ELF-1 (cell line): Measurements from ENCODE around the gene XPA.
"Not testable (repeated sequence)": the region's sequence is repeated elsewhere in the genome, so short reads cannot be mapped to it uniquely, and the experiment has no call there.

ENCODE experiments used
- DNase-seq: peaks from one replicate; pipeline ENCODE4 v3.0.0-alpha.2; 2016; ENCODE audit warnings: low read depth, low spot score

Gene XPA

DNA sequence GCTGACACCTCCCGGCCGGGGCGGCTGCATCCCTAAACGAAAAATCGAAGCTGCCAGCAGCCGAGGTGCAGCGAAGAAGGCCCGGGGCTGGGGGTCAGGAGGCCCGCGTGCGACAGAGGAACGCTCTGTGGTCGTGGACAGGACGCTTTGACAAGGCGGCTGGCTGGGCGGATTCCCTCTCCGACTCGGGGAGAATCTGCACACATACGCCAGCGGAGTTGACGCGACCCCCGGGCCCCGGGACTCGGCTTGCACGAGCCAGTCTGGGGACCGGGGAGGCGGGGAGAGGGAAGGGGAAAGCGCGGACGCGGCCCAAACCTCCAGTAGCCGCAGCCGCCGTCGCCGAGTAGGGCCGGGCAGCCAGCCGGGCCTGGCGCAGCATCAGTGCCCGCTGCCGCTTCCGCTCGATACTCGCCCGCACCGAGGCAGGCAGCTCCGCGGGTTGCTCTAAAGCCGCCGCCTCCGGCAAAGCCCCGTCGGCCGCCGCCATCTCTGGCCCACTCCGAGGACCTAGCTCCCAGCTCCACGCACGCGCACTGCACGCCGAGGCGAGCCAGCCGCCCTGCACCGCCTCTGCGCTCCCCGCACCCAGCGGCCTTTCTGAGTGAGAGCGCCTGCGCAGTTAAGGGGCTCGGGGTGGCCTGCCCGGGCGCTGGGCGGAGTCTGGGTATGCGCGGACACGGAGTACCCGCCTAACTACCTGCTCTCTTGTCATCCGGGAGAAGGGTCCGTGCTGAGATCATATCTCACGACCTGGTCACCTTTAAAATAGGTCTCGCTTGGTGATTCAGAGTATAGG is at the start of gene XPA:
Gene XPA (minus strand): TSS at position 538 of the 799 bp plus-strand sequence. CDS start 48 bp downstream, at position 490.
- DNase-seq = peak; percentile 97

GRCh38 chr9:97744710-97745708 is 47.9 kb upstream of the XPA start:
- DNase-seq = peak; percentile 59

- DNase-seq = not testable (repeated sequence)
These were observed 46.9 kb upstream of the XPA start for GRCh38 chr9:97744025-97744424.

GRCh38 chr9:97742545-97742944 is 45.4 kb upstream of the XPA start:
- DNase-seq = no peak

- DNase-seq = no peak
These were observed 44.8 kb upstream of the XPA start for GRCh38 chr9:97741947-97742346.

DNA sequence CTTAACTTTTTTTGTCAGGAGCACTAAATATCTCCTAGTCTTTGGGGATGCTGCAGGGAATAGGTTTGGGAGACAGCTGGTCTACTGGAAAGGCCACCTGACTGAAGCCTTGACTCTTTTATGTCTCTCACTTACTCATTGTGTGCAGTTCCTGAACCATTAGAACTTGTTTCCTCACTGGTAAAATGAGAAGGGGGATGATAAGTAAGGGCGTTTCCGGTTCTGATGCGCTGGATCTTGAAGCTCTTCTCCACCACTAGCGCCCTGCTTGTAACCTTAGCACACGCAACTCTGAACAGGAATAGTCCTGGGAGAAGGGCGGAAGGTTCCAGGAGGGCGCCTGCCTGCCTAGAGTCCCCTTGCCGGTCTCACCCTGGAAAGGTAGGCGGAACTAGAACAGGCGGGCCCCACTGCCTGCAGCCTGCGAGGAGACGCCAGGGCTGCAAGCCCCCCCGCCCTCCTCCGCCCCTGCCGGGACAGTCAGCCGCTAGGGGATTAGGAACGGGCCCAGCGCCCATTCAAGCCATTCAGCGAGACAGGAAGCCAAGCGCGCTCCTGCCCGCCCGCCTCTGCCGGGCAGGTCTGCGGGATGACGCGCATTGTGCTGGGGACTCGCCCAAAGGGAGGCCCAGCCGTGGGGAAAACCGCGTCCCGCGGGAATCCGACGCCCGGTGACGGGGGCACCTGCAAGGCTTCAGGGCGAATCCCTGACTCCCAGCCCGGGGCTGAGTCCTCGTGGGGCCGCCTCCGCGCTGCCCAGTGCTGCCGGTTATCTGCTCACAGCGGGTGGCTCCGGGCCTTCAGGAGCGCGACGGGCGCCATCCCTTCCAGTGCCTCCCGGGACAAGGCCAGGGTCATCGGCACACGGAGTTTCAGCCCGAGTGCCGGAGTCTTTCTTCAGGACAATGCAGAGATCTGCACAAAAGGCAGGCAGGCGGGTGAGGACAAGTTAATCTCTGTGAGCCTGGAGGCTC is 44.0 kb upstream of the XPA start:
- DNase-seq = peak; percentile 87

DNA sequence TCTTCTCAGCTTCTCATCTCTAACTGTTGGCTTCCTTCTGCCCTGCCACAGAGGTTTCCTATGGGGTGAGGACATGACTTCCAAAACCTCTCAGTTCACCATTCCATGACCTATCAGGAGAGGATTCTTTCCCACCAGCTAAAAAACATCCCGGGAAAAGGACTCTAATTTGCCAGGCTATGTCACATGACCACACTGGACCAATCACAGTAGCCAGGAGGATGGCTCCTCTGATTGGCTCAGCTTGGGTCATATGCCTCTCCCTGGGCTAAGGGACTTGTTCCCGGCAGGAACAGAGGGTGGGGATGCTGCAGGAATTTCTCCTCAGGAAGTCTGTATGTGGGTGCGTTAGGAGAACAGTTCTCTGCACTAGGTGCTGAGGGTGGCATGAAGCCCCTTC is 40.3 kb upstream of the XPA start:
- DNase-seq = peak; percentile 64

DNA sequence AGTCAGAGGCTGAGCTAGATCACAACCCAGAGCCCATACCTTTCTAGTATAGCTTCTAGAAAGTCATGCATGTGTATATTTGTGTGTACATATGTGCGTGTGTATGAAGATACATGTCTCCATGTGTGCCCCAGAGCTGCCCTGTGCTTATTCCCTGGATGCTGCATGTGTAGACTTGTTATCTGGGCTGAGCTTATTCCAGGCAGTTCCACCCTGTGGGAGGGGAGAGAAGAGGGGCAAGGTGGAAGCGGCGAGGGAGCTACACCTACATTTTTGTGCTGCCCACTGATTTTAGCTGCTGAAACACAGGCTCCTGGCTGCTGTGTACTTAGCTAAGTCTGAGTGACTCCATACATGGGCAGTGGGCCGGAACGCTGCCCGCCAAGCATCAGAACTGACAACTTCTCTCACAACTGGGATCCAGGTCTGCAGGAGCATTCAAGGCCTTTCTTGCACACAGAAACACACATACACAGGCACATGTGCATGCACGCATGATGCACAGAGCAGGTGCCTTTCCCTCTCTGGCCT is 38.0 kb upstream of the XPA start:
- DNase-seq = no peak

DNA sequence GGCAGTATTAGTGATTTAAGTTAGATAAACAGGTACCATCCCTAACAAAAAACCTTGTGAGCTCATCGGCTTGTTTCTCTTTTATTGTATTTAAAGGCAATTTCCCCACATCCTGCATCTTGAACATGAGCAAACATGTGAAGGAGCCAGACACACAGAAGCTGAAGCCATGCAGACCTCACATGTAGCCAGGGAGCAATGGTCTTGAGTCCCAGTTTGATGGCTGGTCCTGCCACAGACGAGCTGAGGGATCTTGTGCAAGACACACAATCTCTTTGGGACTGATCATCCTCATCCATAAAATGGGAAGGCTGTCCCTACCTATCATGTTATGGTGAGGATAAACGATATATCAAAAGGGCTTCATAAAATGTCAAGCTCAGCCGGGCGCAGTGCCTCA is 29.6 kb upstream of the XPA start:
- no peak for DNase-seq

DNA sequence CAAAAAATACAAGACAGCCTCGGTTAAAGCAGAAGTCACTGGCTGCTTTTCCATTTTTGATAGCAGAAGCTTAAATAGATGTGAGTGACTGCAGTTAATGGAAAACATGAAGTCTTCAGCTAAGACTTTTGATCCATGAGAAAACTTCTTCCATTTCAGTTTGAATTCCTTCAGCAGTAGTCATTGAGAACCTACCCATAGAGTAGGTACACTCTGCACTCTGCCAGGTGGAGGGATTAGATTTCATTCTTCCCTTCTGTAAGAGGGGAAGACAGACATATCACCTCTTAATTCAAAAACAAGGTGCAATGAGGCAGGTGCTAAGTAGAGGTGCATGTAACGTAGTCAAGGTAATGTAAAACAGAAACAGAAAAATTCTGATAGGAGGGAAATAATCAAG is 26.7 kb upstream of the XPA start:
- DNase-seq = no peak

DNA sequence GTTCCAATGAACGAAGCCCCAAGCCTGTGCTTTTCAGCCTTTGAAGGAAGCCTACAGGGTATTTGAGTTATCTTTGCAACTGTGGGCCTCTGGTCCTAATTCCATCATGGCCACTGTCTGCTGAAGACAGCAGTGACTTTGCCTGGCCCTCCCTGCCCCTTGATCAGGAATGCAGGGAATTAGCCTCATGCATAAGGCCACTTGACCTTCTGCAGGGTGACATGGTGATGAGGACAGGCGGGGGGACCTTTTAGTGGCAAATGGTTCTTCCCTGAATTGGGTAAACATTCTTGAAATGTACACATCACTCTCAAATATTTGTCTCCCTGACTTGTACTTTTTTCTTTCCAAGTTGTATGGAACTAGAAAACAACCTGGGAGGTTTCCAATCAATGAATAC is 25.2 kb upstream of the XPA start:
- no peak for DNase-seq

GRCh38 chr9:97721396-97721795 is 24.3 kb upstream of the XPA start:
- DNase-seq = no peak

DNA sequence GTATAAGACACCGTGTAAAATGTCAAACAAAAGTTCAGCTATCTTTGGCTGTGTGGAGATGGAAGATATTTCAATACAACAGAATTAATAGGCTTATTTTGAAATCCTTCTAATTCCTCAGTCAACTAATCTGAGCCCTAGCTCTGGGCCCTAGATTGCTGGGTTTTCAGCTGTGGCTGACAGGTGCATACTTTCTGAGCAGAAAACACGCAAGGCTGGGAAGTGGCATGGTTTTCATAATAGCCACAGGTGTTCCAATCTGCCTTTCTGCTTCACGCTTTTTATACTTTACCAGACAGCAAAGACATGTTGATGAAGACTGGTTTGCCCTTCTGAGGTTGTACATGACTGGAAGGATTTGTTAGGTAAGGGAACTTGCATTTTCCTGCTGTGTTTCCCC is 20.7 kb upstream of the XPA start:
- DNase-seq = no peak

DNA sequence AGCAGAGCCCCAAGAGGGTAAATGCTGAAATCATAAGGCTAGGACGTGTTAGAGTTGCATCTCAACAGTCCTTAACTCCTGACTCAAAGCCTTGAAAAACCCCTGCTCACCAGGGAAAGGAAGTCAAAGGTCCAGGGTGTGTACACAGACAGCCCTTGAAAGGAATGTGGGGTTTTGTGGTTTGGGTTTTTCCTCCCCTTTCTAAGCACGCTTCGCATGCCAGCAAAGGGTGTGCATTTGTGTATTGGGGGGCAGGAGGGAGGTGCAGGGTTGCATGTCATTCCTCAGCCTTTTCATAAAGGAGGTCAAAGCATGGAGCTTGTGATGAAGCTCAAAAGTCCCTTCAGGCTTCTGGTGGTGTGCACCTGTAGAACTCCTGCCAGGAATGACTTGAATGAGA is 17.3 kb upstream of the XPA start:
- DNase-seq = no peak

GRCh38 chr9:97711223-97711626 is 14.1 kb upstream of the XPA start:
- peak; percentile 83 for DNase-seq

DNA sequence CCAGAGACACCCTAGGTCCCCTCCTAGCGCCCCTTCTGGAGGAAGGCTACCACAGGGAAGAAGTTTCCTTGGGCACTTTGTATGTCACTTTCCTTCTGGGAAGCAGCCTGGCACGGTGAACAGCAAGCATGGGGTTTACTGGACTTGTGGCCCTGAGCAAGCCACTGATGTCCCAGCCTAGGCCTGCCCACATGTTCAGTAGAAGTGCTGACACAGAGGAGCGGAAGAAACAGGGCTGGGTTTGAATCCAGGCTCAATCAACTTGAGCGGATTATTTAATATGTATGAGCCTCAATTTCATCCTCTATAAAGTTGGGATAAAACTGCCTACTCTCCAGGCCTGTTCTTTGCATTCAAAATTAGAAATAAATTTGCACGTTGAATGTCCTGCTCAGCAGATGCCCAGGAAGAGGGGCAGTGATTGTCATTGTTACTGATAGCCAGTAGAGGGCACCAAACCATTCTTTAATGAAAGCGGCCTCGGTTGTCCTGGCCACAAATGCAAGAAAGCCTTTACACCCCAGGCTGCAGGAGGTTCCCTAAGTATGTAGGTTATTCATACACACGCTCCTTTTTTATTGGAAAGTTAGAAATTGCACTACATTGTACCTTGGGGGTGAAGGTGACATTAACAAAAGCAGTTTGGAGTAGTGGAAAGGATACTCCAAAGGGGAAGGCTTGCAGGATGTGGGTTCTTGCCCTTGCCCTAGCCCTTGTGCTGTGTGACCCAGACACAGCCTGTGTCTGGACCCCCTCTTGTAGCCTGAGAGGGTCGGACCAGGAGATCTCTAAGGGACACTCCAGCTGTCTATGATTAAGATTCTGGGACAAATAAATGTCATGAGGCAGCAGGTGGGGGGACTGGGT is 13.4 kb upstream of the XPA start:
- peak; percentile 73 for DNase-seq

GRCh38 chr9:97706246-97706645 is 9.1 kb upstream of the XPA start:
- no peak for DNase-seq

DNA sequence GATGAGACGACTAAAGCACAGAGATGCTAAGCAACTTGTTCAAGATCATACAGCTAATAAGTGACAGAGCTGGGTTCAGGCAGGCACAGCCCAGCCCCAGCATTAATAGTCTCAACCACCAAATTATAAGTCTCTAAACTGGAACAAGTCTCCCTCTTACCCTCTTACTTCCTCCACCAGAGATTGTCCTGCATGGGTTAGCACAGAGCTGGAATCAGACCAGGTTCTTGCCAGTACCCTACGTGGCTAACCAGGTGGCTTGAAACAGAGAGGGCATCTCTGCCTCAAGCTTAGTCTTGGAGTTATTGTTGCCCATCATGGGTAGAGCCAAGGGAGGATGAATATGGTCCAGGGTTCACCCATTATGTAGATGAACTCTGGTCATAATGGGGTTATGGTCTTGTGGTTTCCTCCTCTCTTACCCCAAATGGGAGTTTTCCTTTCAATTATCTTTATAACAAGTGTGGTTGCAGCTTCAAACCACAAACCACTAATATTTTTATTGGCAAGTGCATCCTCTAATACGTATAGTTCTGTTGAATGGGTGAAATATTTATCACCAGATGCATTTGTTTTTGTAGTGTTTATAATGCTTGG is 8.3 kb upstream of the XPA start:
- DNase-seq = no peak

- DNase-seq = no peak
These were observed 7.7 kb upstream of the XPA start for GRCh38 chr9:97704851-97705250.

GRCh38 chr9:97704345-97704677 is 7.2 kb upstream of the XPA start:
- no peak for DNase-seq
